Muscle of arm (tissue), 14 donors: ENCODE measurements around the gene CCL24. TPM values are rescaled to one million over a fixed set of nuclear protein-coding genes. Genes with fewer than 3 reads are reported as not detected.
"Not testable (repeated sequence)": the region's sequence is repeated elsewhere in the genome, so short reads cannot be mapped to it uniquely, and the experiment has no call there.

Source experiments
- DNase-seq: peaks from one replicate; pipeline ENCODE4 v3.0.0-alpha.2; 2013
- long read RNA-seq, 11 donors: transcript quantifications; one replicate each; lab custom pipeline, GENCODE V29; 2026
- polyA plus RNA-seq, 12 donors: library from polyadenylated mRNA; unstranded; fragments of 120-200 nt; gene quantifications; one replicate each; pipeline ENCODE4 v1.2.1, GENCODE V29; 2013; ENCODE audit not compliant: insufficient read length in 12 of 12

CCL24 gene, protein sequence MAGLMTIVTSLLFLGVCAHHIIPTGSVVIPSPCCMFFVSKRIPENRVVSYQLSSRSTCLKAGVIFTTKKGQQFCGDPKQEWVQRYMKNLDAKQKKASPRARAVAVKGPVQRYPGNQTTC
- polyA plus RNA-seq = under 1 TPM in 3 of 12 donors, not detected in 9; 0.28 to 0.35 (median 0.33) TPM
- long read RNA-seq, donor 1, transcript CCL24-201 (3 exons, 582 nt) = major isoform, 5 of 5 reads
- long read RNA-seq, donor 1, partial matches to known transcripts = 0 of 5 reads
- long read RNA-seq, donor 1, other reads (novel, unspliced or antisense) = 0 of 5 reads
- long read RNA-seq, donor 2 = 0 reads
- long read RNA-seq, donor 3 = 0 reads
- long read RNA-seq, donor 4, partial matches to known transcripts = 0 of 1 reads
- long read RNA-seq, donor 4, other reads (novel, unspliced or antisense) = 0 of 1 reads
- long read RNA-seq, donor 5 = 0 reads
- long read RNA-seq, donor 6 = 0 reads
- long read RNA-seq, donor 7 = 0 reads
- long read RNA-seq, donor 8, partial matches to known transcripts = 0 of 1 reads
- long read RNA-seq, donor 8, other reads (novel, unspliced or antisense) = 0 of 1 reads
- long read RNA-seq, donor 9 = 0 reads
- long read RNA-seq, donor 10 = 0 reads
- long read RNA-seq, donor 11 = 0 reads

DNA sequence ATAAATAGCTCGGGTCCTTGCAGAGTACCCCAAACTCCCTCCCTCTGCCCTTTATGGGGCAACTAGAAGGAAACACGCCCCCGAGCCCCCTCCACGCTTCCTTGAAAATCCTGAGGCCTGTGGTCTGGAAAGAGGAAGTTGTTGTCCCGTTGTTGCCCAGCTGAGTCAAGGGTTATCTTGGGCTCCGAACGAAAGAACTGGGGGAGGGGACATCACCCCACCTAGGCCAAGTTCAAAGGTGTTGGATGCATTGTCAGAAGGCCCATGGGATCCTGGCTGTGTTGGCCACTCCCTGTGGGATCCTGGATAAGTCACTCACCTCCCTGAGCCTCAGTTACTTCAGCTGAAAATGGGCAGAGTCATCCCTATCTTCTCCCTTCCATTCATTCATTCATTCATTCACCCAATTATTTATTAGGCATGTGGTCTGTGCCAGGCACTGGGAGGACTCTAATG is at the start of gene CCL24:
TSS of gene CCL24 (minus strand) at position 26 of the 456 bp plus-strand sequence. CDS start 91 bp downstream, outside the sequence.
- DNase-seq = no peak

DNA sequence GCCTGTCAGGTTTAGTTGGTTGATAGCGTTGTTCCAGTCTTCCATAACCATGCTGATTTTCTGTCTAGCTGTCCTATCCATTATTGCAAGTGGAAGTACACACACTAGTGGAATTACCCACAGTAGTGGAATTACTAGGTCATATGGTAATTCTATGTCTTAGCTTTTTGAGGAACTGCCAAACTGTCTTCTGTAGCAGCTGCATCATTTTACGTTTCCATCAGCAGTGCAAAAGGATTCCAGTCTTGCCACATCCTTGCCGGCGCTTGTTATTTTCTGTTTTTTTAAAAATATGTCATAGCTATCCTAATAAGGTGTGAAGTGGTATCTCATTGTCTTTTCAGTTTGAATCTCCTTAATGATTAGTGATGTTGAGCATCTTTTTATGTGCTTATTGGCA is 48.0 kb upstream of the CCL24 start:
- peak; percentile 25 for DNase-seq

DNA sequence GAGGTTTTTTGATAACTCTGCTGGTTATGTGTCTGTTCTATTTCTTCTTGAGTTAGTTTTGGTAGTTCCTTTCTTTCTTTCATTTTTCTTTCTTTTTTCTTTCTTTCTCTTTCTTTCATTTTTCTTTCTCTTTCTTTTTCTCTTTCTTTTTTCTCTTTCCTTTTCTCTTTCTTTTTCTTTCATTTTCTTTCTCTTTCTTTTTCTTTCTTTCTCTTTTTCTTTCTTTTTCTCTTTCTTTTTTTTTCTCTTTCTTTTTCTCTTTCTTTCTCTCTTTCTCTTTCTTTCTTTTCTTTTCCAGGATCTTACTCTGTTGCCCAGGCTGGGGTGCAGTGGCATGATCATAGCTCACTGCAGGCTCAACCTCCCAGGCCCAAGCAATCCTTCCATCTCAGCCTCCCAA is 44.8 kb upstream of the CCL24 start:
- no peak for DNase-seq

DNA sequence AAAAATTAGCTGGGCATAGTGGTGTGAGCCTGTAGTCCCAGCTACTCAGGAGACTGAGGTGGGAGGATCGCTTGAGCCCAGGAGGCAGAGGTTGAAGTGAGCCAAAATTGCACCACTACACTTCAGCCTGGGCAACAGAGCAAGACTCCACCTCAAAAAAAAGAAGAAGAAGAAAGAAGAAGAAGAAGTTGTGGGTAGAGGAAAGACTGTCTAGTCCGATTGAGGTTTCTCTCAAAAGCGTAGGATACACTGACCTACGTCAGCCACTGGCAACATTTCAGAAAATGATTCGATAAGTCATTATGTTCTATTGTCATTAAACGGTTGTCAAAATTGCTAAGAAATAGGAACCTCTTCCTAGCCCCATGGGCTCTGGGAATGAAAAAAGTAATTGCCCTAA is 42.9 kb upstream of the CCL24 start:
- no peak for DNase-seq

DNA sequence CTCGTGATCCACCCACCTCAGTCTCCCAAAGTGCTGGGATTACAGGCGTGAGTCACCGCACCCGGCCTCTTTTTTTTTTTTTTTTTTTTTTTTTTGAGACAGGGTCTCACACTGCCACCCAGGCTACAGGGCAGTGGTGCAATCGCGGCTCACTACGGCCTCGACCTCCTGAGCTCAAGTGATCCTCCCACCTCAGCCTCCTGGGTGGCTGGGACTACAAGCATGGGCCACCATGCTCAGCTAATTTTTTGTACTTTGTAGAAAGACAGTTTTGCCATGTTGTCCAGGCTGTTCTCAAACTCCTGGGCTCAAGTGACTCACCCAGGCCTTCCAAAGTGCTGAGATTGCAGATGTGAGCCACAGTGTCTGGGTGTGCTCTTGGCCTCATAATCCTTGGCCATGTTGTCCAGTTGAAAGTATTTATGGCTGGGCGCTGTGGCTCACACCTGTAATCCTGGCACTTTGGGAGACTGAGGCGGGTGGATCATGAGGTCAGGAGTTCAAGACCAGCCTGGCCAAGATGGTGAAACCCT is 41.3 kb upstream of the CCL24 start:
- DNase-seq = not testable (repeated sequence)

DNA sequence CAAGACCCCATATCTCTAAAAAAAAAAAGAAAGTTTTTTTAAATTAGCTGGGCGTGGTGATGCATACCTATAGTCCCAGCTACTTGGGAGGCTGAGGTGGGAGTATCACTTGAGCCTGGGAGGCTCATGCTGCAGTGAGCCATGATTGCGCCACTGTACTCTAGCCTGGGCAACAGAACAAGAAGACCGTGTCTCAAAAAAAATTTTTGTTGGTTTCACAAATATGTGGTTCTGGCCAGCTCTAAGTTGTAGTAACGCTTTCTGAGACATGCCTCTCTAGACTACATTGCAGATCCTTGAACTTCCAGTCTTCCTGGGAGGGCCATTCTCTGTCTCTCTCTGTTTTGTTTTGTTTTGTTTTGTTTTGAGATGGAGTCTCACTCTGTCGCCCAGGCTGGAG is 40.6 kb upstream of the CCL24 start:
- no peak for DNase-seq

DNA sequence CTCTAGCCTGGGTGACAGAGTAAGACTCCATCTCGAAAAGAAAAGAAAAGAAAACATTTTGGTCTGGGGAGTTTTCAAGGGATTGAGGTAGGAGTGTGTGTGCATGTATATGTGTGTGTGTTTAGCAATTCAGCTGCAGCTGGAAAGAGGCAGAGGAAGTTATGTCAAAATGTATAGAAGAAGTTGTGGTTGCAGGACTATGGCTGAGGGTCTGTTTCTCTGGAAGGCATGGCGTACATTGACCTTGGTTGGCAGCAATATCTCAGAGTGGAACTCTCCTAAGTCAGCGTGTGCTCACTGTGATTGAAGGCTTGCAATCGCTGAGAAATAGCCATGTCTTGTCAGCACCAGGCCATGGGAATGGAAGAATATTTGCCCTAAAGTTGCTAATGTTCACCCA is 36.6 kb upstream of the CCL24 start:
- no peak for DNase-seq

DNA sequence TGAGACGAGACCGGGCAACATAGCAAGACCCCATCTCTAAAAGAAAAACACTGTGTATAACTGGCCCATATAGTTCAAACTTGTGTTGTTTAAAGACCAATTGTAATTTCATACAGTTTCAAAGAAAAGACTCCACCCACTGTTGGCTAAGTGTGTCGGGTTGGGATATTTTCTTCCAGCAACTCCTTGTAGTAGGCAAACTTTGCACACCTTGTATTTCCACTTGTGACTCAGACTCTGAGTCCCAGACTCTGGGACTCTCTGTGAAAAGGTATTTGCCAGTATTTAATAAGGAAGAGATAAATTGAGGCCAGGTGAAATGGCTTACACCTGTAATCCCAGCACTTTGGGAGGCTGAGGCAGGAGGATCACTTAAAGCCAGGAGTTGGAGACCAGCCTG is 36.0 kb upstream of the CCL24 start:
- DNase-seq = no peak

DNA sequence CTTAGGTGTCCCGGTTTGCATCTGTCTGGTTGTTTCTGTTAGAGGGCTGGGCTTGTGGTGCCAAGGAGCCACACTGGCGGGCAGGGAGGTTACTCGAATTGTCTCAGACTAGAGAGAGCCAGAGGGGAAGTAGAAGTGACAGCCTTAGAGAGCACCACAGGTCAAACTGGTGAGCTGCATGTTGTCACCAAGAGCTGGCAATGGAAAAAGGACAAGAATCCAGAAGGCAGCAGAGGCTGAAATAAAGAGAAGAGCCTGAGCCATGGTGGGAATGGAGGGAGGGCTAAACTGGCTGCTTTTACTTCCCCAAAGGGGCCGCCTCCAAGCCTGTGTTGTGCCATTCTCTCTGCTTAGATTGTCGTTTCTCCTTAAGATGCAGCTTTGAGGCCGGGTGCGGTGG is 34.1 kb upstream of the CCL24 start:
- no peak for DNase-seq

DNA sequence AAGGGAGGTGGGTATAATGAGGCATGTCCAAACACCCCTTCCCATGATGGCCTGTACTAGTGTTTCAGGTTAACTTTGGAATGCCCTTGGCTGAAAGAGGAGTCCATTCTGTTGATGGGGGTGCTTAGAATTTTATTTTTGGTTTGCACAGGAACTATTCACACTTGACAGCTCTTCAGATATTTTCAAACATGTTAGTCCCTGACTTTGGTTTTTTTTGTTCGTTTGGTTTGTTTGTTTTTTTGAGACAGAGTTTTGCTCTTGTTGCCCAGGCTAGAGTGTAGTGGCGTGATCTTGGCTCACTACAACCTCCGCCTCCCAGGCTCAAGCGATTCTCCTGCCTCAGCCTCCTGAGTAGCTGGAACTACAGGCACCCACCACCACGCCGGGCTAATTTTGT is 31.5 kb upstream of the CCL24 start:
- DNase-seq = not testable (repeated sequence)

DNA sequence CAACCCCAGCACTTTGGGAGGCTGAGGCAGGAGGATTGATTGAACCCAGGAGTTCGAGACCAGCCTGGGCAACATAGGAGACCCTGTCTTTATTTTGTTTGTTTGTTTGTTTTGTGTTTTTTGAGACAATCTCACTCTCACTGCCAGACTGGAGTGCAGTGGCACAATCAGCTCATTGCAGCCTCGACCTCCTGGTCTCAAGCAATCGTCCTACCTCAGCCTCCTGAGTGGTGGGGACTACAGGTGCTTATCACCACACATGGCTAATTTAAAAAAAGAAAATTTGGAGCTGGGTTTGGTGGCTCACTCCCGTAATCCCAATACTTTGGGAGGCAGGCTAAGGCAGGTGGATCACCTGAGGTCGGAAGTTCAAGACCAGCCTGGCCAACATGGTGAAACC is 30.6 kb upstream of the CCL24 start:
- DNase-seq = no peak

DNA sequence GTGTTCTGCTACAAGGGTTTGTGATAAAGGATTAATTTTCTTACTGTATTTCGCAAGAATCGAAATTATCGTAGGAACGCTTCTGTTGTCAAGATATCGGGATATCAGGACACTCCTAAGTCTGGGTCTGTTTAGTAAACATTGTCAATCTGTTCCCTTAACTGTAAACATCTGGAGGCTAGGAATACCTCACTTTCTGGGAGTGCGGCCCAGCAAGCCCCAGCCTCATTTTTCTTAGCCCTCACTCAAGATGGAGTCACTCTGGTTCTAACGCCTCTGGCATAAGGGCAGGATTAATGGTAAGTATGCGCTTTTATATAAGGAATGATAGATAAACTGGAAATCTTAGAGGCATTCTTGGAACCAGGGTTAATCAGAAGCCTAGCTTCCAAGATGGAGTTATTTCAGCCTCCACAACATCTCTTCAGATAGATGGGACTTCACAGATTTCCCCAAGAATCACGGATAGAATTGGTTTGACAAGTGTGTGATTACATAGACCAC is 30.1 kb upstream of the CCL24 start:
- DNase-seq = peak; percentile 4

DNA sequence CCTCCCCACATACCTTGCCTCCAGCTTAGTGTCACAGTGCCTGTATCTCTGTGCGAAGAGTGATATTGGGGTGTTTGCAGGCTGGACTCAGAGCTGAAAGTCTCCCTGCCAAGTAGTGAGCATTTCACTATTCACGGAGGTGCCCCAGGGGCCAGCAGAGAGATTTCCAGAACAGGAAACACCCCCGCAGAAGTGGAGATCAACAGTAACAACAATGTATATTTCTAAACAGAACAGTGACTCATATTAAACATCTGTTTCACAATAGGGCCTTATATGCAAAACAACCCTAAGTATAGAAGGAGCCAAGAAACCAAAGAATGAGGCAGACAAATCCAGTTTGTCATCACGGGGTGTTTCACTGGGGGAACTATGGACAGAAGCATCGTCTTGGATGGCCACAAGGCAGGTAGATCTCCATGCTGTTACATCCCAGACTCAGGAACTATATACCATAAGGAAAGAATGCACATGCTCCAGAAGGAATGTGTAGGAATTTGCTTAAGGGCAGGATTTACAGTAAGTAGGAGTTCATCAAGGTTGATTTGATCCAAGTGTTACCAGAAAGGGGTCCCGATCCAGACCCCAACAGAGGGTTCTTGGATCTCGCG is 29.3 kb upstream of the CCL24 start:
- peak; percentile 55 for DNase-seq

DNA sequence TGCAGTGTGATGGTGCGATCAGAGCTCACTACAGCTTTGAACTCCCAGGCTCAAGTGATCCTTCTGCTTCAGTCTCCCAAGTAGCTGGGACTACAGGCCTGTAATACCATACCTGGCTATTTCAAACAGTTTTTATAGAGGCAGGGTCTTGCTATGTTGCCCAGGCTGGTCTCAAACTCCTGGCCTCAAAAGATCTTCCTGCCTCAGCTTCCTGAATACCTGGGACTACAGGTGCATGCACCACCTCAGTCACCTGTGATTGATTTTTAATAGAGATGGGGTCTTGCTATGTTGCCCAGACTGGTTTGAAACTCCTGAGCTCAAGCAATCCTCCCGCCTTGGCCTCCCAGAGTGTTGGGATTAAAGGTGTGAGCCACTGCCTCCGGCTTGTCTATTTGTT is 26.4 kb upstream of the CCL24 start:
- DNase-seq = no peak

DNA sequence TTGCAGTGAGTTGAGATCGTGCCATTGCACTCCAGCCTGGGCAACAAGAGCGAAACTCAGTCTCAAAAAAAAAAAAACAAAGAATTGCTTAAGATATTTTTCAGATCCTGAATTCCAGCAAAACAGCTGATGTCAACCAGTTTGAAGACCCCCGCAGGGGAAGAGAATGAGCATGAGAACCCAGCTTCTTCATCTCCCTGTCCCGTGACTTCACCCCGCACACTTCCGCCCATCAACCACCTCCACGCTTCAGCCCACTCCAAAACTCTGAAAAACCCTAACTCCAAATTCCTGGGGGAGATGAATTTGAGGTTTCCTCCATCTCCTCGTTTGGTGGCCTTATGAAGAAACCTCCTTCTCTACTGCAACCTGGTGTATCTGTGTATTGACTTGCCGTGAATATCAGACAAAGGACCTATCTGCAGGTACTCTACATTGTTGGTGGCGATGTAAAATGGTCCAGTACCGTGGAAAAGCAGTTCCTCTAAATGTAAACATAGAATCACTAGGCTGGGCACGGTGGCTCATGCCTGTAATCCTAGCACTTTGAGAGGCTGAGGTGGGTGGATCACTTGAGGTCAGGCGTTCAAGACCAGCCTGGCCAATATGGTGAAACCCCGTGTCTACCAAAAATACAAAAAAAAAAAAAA is 24.8 kb upstream of the CCL24 start:
- not testable (repeated sequence) for DNase-seq

DNA sequence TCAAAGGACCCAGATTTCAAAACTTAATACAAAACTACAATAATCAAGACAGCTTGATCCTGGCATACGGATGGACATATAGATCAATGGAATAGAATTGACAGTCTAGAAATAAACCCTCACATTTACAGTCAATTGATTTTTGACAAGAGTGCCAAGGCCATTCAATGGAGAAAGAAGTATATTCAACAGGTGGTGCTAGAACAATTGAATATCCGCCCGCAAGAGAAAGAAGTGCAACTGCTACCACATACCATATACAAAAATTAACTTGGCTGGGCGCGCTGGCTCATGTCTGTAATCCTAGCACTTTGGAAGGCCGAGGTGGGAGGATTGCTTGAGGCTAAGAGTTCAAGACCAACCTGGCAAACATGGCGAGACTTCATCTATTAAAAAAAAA is 23.2 kb upstream of the CCL24 start:
- no peak for DNase-seq

DNA sequence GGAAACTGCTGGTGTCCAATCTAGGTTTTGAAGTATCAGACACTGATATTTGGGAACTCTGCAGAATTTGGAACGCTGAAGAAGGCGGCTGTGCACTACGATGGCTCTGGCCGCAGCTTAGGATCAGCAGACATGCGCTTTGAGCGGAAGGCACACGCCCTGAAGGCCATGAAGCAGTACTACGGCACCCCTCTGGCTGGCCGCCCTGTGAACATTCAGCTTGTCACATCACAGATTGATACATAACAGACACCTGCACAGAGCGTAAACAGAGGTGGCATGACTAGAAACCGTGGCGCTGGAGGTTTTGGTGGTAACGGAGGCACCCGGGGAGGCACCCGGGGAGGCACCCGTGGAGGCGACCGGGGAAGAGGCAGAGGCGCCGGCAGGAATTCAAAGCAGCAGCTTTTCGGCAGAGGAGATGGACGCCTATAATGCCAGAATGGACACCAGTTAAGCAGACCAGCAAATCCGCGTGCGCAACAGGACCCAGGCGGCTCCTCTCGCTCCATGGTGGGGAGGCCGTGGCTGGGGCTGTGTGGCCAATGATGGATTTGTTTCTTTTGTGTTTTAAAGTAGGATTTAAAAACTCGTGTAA is 22.2 kb upstream of the CCL24 start:
- no peak for DNase-seq

DNA sequence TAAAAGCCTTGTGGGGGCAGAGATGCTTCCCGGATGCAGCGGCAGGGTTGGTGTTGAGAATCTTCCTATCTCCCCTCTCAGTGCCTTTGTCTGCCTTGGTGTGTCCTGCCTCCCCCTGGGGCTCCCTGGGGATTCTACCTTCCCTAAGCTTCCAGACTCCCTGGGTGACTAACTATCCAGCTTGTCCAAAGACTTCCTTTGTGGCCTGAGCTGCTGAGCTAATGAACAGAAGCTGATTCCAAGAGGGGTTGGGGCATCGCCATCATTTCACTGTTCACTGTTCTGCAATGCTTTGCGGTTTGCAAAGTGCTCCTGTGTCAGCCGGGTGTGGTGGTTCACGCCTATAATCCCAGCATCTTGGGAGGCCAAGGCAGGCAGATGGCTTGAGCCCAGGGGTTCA is 20.1 kb upstream of the CCL24 start:
- DNase-seq = not testable (repeated sequence)

DNA sequence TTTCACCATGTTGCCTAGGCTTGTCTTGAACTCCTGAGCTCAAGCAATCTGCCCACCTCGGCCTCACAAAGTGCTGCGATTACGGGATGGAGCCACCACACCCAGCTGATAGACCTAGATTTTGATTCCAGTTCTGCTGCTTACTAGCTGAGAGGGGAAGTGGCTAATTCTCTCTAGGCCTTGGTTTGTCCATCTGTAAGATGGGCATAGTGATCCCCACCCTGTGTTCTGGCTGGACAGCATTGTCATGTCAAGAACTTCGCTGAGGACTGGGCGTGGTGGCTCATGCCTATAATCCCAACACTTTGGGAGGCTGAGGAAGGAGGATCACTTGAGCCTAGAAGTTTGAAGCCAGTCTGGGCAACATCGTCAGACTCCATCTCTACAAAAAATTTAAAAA is 17.4 kb upstream of the CCL24 start:
- no peak for DNase-seq

DNA sequence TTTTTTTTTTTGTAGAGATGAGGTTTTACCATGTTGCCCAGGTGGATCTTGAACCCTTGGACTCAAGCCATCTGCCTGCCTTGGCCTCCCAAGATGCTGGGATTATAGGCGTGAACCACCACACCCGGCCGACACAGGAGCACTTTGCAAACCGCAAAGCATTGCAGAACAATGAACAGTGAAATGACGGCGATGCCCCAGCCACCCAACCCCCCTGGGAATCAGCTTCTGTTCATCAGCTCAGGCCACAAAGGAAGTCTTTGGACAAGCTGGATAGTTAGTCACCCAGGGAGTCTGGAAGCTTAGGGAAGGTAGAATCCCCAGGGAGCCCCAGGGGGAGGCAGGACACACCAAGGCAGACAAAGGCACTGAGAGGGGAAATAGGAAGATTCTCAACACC is 16.1 kb upstream of the CCL24 start:
- not testable (repeated sequence) for DNase-seq

DNA sequence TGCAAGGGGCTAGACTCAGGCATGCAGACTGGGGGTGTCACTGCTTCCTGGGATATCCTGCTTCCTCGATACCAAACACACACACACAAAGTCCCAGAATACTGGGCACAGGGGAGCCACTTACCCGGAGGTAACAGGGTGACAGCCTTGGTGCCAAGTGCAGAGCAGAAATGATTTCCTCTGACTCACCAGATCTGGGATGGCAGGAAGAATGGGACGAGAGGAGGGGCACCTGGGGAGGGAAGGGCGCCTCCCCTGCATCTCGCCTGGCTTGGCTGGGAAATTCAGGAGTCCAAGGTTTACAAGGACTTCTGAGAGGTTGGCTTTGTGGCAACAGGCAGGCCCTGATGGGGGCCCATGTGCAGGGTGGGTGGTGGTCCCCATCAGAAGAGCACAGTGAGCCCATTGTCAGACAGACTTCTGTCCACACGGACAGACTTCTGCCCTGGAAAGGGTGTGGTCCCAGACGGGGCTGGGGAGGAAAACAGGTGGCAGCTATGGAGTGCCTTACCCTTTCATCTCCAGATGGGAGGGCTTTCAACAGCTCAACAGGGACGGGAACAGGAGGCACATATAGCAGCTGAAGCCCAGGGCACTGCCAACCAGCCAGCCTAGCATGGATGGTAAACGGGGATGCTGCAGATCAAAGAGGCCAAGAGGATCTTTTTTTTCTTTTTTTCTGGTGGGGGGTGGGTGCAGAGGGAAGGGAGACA is 9.7 kb upstream of the CCL24 start:
- DNase-seq = no peak
